ENCODE measurements around the gene TNFSF13B. TPM values are rescaled to one million over a fixed set of nuclear protein-coding genes. Genes with fewer than 3 reads are reported as not detected.

Gene TNFSF13B
- total and polyA plus RNA-seq, 2 donors (not counting 3 experiments of a cell fraction or from before 2014, with no cell fraction given): 0.18 to 1.2 TPM

- DNase-seq (ENCODE audit: low read depth, low spot score) (no peak), FAIRE-seq (no peak)
- no peaks in the 10 kb centered on the region for H3K27me3 ChIP-seq (ENCODE audit: control insufficient read depth in 2 of 2, insufficient read depth in 2 of 2, low read length in 2 of 2)
- H3K79me2 ChIP-seq (ENCODE audit: control insufficient read depth, insufficient read depth, low read length): no peaks in the 10 kb centered on the region
- H3K4me2 ChIP-seq (ENCODE audit: insufficient read depth, low read length): no peak overlapping the region
- BruUV-seq (replicated peaks): no TSS peak
- no peaks in the 10 kb centered on the region for H3K4me1 ChIP-seq (ENCODE audit: control insufficient read depth, extremely low read depth, insufficient read depth, low read length)
- intact Hi-C loops (cut with micrococcal nuclease): no loop called here
- H2AFZ ChIP-seq (ENCODE audit: low read depth, low read length): no peak overlapping the region
- ChIA-PET POLR2A (no interaction called here), CTCF (interaction anchor here (0.6 kb wide), 1 partner anchor 15 kb away, joined by 3 read pairs; no protein-coding TSS in a partner anchor)
- no peaks in the 10 kb centered on the region for H3K36me3 ChIP-seq (ENCODE audit: control insufficient read depth in 2 of 2, extremely low read depth in 1 of 2, insufficient read depth in 2 of 2, low read length in 2 of 2)
- H4K20me1 ChIP-seq (replicated peaks; ENCODE audit: control insufficient read depth, extremely low read depth, insufficient read depth, low read length): no peaks in the 10 kb centered on the region
- H3K27ac ChIP-seq (ENCODE audit: insufficient read depth, low read depth, low read length): no peak overlapping the region
- H3K4me3 ChIP-seq (replicated peaks in 1 of 3; ENCODE audit: insufficient read depth in 1 of 3, low read depth in 1 of 3, low read length in 3 of 3): no peak overlapping the region
- no peak overlapping the region for H3K9ac ChIP-seq (replicated peaks; ENCODE audit: extremely low read depth, insufficient read depth, low read length)
- no peak for TF ChIP-seq EZH2 (IDR thresholded peaks at IDR 0.05; ENCODE audit: borderline replicate concordance, low read depth, low read length, severe bottlenecking)
- no peak for TF ChIP-seq POLR2A (IDR thresholded peaks at IDR 0.05; ENCODE audit: low read depth, low read length)
- TF ChIP-seq CTCF (IDR thresholded peaks at IDR 0.05; ENCODE audit: extremely low read depth in 1 of 2, insufficient read depth in 1 of 2, low read depth in 1 of 2, low read length in 2 of 2): no peak
- no peak for TF ChIP-seq MAX (IDR thresholded peaks at IDR 0.05; ENCODE audit: insufficient read depth, insufficient read length)
- TF ChIP-seq GATA2 (IDR thresholded peaks at IDR 0.05; ENCODE audit: insufficient read depth, insufficient read length, low read depth, low read length): no peak
- no peak for TF ChIP-seq MYC (IDR thresholded peaks at IDR 0.05; ENCODE audit: low read depth, low read length)
- no peak for TF ChIP-seq JUN (IDR thresholded peaks at IDR 0.05; ENCODE audit: borderline replicate concordance, insufficient read depth, insufficient read length, low read depth)
- no peak for TF ChIP-seq FOS (IDR thresholded peaks at IDR 0.05; ENCODE audit: borderline replicate concordance, insufficient read depth, low read length)
- TF ChIP-seq POLR2AphosphoS5 (IDR thresholded peaks at IDR 0.05; ENCODE audit: insufficient read depth, low read depth, low read length): no peak
- no peaks in the 10 kb centered on the region for H3K9me1 ChIP-seq (replicated peaks; ENCODE audit: control insufficient read depth, extremely low read depth, insufficient read depth, low read length)
- dilution Hi-C loops (cut with MboI; ENCODE audit: extremely low pct_ligation_motif_present, low sequenced_read_pairs): no loop called here
- H3K9me3 ChIP-seq (replicated peaks; ENCODE audit: control insufficient read depth, insufficient read depth, low read length): no peaks in the 10 kb centered on the region
Measured at GRCh38 chr13:108288741-108289140, 19.2 kb downstream of the TNFSF13B start.
